Mesothelial cell of epicardium (in vitro differentiated cells): ENCODE results near the gene DDHD1. TPM values are rescaled to one million over a fixed set of nuclear protein-coding genes. Genes with fewer than 3 reads are reported as not detected.

Source experiments
- DNase-seq, 2 experiments: peaks; one replicate each; pipeline ENCODE4 v3.0.0; 2021; ENCODE audit warnings: low spot score in 2 of 2; ENCODE audit not compliant: unreplicated experiment in 2 of 2
- H3K27ac Mint-ChIP-seq: 2 replicates; pipeline ENCODE4 v1.8.0; 2021; ENCODE audit warnings: mixed read lengths
- H3K27me3 Mint-ChIP-seq: 2 replicates; pipeline ENCODE4 v1.8.0; 2021; ENCODE audit warnings: low read depth, mixed read lengths
- H3K36me3 Mint-ChIP-seq: 2 replicates; pipeline ENCODE4 v1.8.0; 2021; ENCODE audit warnings: mixed read lengths
- H3K4me1 Mint-ChIP-seq: 2 replicates; pipeline ENCODE4 v1.8.0; 2021; ENCODE audit warnings: mixed read lengths
- H3K4me3 Mint-ChIP-seq: 2 replicates; pipeline ENCODE4 v1.8.0; 2021; ENCODE audit warnings: mild to moderate bottlenecking, moderate library complexity, mixed read lengths
- H3K9me3 Mint-ChIP-seq: 2 replicates; pipeline ENCODE4 v1.8.0; 2021; ENCODE audit warnings: mixed read lengths
- total RNA-seq: library from RNA; stranded (reverse); gene quantifications from 3 replicates; pipeline ENCODE4 v1.2.1, GENCODE V29; 2021
- TF ChIP-seq, protein P1 (sequence below): fragments of 200-600 bp; sonication (generic); IDR thresholded peaks from one replicate; pipeline ENCODE4 v1.5.0; 2021; ENCODE audit warnings: antibody characterized with exemption; ENCODE audit not compliant: unreplicated experiment

DDHD1 gene
- total RNA-seq, 1 donor from 2014 or later, result 24.3 TPM

DNA sequence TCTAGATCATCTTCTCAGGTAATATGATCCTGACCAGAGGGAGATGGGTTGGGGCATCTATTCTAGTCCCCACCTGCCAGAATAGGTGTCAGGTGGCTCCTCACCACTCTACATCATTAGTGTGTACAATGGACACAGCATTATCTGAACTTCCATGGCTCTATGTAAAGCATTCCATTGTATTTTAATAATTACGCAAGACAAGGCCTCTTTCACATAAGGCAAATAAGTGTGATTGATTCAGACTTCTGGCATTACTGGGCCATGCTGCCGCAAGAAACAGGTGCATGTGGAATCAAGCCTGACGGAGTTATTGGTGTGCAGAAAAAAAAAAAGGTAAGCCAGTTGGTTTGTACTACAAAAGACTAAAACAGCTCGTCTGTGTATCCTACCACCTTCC is 3.1 kb upstream of the DDHD1 start:
- H3K27ac Mint-ChIP-seq, result no peak overlapping the region
- TF ChIP-seq, protein P1, sequence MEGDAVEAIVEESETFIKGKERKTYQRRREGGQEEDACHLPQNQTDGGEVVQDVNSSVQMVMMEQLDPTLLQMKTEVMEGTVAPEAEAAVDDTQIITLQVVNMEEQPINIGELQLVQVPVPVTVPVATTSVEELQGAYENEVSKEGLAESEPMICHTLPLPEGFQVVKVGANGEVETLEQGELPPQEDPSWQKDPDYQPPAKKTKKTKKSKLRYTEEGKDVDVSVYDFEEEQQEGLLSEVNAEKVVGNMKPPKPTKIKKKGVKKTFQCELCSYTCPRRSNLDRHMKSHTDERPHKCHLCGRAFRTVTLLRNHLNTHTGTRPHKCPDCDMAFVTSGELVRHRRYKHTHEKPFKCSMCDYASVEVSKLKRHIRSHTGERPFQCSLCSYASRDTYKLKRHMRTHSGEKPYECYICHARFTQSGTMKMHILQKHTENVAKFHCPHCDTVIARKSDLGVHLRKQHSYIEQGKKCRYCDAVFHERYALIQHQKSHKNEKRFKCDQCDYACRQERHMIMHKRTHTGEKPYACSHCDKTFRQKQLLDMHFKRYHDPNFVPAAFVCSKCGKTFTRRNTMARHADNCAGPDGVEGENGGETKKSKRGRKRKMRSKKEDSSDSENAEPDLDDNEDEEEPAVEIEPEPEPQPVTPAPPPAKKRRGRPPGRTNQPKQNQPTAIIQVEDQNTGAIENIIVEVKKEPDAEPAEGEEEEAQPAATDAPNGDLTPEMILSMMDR, result no peak
- peaks cover 13% of the 10 kb centered on the region for H3K4me1 Mint-ChIP-seq
- H3K36me3 Mint-ChIP-seq, result no peaks in the 10 kb centered on the region
- no peak for DNase-seq
- no peaks in the 10 kb centered on the region for H3K27me3 Mint-ChIP-seq
- H3K4me3 Mint-ChIP-seq, result no peak overlapping the region
- no peaks in the 10 kb centered on the region for H3K9me3 Mint-ChIP-seq

DNA sequence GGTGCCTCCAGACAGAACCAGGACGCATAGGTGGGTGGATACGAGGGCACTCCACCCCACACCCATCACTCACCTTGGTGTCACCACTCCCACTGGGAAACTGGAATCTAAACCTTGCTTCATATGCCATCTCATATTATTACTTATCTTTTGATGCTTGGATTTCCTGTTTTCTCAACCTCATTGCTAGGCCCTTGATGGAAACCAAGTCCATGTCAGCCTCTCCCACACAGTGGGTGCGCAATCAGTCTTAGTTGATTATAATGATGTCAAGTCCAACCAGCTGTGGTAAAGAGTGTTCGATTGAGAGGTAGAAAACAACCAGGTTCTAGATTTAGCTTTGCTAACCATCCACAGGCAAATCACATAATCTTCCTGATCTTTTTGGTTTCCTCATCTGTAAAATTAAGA is 584 bp upstream of the DDHD1 start:
- H3K27ac Mint-ChIP-seq, result peak overlapping the region; percentile 94
- peaks cover 27% of the 10 kb centered on the region for H3K4me1 Mint-ChIP-seq
- TF ChIP-seq, protein P1, result no peak
- H3K9me3 Mint-ChIP-seq, result no peaks in the 10 kb centered on the region
- peak overlapping the region; percentile 88 for H3K4me3 Mint-ChIP-seq
- H3K36me3 Mint-ChIP-seq, result no peaks in the 10 kb centered on the region
- no peaks in the 10 kb centered on the region for H3K27me3 Mint-ChIP-seq
- no peak for DNase-seq

DNA sequence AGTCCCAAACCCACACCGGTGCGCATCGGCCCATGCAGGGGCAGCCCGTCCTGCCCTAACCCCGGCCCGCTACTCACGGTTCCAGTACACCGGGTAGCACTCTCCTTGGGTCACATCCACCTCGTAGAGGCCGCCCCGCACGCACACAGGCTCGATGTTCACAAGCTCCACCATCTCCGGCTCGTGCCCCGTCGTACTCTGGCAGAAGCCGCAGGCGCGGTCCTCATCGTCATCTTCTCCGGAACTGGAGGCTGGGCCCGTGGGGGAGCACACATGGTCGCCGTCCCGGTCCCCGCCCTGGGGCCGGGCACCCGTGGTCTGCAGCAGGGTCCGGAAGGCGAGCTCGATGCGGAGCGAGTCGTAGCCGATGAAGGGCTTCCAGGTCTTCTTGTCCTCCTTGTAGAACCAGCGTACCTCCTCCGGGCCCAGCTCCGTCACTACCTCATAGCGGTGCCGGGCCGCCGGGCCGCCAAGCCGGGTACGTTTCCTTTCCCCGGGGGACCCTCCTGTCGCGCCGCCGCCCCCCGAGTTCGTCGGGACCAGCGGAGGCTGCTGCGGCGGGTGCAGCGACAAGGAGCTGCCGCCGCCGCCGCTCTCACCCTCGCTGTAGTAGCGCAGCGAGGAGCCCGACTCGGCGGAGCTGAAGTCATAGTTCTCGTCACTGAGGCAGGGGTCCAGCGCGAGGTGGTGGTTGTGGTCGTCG is 788 bp downstream of the DDHD1 start:
- H3K4me1 Mint-ChIP-seq, result peaks cover 27% of the 10 kb centered on the region
- peak; percentile 30 to 62 for DNase-seq
- H3K27me3 Mint-ChIP-seq, result no peaks in the 10 kb centered on the region
- H3K27ac Mint-ChIP-seq, result peak overlapping the region; percentile 81
- H3K4me3 Mint-ChIP-seq, result peak overlapping the region; percentile 94
- TF ChIP-seq, protein P1, result no peak
- H3K9me3 Mint-ChIP-seq, result no peaks in the 10 kb centered on the region
- H3K36me3 Mint-ChIP-seq, result no peaks in the 10 kb centered on the region

DNA sequence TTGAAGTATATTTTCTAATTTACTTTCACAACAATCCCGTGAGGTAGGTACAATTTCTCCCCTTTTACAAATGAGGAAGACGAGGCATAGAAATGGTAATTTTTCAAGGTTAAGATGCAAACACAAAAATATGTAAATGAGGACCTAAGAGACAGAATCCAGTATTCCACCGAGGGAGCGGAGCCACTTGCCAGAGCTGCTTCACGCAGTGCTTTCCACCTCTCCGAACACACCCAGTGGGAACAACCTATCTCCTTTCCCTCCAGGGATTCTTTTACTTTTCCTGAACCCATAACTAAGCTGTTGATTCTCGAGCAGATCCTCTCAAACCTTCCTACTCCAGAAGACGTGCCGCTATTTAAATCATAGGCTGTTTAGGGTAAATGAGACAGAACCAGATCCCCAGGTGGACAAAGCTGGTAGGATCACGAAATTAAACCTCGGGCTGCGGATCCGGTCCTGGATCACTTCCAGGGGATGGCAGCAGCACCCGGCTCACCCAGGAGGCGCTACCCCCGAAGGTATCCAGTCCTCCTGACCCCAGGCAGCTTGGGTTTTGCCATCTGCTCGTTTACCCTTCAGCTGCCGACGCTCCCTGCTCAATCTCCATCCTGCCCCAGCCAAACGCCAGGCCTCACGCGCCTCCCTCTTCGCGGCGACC is 1.5 kb downstream of the DDHD1 start:
- DNase-seq, result peak in 1 of 2 experiments; percentile 47
- H3K27me3 Mint-ChIP-seq, result no peaks in the 10 kb centered on the region
- H3K4me1 Mint-ChIP-seq, result peaks cover 27% of the 10 kb centered on the region
- peaks cover 2% of the 10 kb centered on the region for H3K36me3 Mint-ChIP-seq
- TF ChIP-seq, protein P1, result no peak
- H3K27ac Mint-ChIP-seq, result peak overlapping the region; percentile 81
- peaks cover 4% of the 10 kb centered on the region for H3K9me3 Mint-ChIP-seq
- peak overlapping the region; percentile 94 for H3K4me3 Mint-ChIP-seq

DNA sequence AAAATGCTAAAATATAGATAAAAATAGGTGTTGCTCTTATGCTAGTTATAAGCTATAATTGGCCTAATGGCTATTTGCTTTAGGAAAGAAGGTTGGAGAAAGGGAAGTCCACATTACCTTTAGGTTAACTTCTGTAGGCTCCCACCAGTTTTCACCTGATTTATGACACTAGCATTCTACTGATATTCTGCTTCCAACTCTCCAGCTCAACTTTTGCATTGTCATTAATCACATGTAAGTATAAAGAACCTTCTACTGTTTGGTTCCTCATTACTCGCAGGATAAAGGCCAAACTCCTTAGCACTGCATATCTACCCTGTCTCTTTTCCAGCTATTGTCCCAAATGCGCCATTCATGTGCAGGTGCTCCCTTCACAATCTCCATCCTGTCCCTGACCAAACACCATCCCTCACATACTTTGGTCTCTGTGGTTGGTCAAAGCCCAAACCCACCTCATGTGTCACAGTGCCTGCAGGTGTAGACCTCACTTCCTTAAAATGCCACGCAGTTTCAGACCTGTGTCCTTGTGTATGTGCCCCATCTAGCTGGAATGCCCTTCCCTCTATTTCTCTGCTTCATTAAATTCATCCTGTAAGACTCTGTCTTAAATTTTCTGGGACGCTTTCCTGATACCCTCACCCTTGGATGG is 3.3 kb downstream of the DDHD1 start:
- TF ChIP-seq, protein P1, result no peak
- H3K4me3 Mint-ChIP-seq, result no peak overlapping the region

More for the DNA sequence above, 3.3 kb downstream of the DDHD1 start:
- Mint-ChIP-seq H3K27me3 (no peaks in the 10 kb centered on the region), H3K4me1 (peaks cover 27% of the 10 kb centered on the region), H3K9me3 (peaks cover 7% of the 10 kb centered on the region), H3K36me3 (peaks cover 7% of the 10 kb centered on the region), H3K27ac (no peak overlapping the region)
- no peak for DNase-seq
